ENCODE data around the gene ATG9B. TPM values are rescaled to one million over a fixed set of nuclear protein-coding genes. Genes with fewer than 3 reads are reported as not detected.
A peak's percentile ranks its signal among the peaks of the same experiment; 100 is the strongest.

Gene ATG9B
- total and polyA plus RNA-seq, 4 donors = 0.78 to 2.8 (median 1.5) TPM

DNA sequence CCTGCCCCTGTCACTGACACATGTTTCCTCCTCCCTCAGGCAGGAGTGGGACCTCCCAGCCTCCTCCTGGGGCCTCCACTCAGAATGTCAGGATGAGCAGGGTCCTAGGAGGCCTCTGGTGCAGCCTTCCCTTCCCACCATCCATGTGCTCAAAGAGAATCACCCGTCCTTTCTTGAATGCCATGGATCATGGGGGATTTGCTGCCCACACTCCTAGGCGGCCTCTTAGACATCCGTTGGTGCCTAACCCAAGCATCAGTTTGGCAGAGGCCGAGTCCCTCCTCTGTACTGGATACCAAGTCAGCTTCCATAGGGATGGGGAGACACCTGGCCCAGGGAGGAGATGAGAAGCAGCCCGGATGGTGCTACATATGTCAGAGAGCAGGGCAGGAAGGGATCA lies 26.5 kb downstream of the ATG9B start:
- H3K27ac ChIP-seq (ENCODE audit: low read depth in 1 of 2, low read length in 1 of 2) = no peak overlapping the region
- ATAC-seq (ENCODE audit: insufficient read depth, low FRiP score) (no peak), DNase-seq (no peak)
- WGBS, 2 donors = 90 to 93% methylated on average over 5 of the region's 5 CpGs
- peaks cover 0 to 6% (median 0%) of the 10 kb centered on the region in 4 donors for H3K36me3 ChIP-seq (ENCODE audit: control insufficient read depth in 4 of 4, insufficient read depth in 4 of 4, low read length in 4 of 4)
- H3K4me3 ChIP-seq = no peak overlapping the region
- H3K9me3 ChIP-seq (ENCODE audit: control insufficient read depth in 4 of 4, insufficient read depth in 3 of 4, low read length in 3 of 4) = no peaks in the 10 kb centered on the region
- H3K4me1 ChIP-seq (ENCODE audit: control insufficient read depth in 5 of 5, insufficient read depth in 5 of 5, low read length in 5 of 5) = peaks cover 0 to 33% (median 9%) of the 10 kb centered on the region in 5 donors
- H3K27me3 ChIP-seq (ENCODE audit: control insufficient read depth in 3 of 3, insufficient read depth in 3 of 3, low read length in 2 of 3) = no peaks in the 10 kb centered on the region
- no peak overlapping the region for H3K9ac ChIP-seq (ENCODE audit: insufficient read depth in 1 of 2, low read length in 2 of 2)
- TF ChIP-seq, protein P1, sequence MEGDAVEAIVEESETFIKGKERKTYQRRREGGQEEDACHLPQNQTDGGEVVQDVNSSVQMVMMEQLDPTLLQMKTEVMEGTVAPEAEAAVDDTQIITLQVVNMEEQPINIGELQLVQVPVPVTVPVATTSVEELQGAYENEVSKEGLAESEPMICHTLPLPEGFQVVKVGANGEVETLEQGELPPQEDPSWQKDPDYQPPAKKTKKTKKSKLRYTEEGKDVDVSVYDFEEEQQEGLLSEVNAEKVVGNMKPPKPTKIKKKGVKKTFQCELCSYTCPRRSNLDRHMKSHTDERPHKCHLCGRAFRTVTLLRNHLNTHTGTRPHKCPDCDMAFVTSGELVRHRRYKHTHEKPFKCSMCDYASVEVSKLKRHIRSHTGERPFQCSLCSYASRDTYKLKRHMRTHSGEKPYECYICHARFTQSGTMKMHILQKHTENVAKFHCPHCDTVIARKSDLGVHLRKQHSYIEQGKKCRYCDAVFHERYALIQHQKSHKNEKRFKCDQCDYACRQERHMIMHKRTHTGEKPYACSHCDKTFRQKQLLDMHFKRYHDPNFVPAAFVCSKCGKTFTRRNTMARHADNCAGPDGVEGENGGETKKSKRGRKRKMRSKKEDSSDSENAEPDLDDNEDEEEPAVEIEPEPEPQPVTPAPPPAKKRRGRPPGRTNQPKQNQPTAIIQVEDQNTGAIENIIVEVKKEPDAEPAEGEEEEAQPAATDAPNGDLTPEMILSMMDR (IDR thresholded peaks at IDR 0.05; ENCODE audit: control extremely low read depth, extremely low read depth) = no peak

DNA sequence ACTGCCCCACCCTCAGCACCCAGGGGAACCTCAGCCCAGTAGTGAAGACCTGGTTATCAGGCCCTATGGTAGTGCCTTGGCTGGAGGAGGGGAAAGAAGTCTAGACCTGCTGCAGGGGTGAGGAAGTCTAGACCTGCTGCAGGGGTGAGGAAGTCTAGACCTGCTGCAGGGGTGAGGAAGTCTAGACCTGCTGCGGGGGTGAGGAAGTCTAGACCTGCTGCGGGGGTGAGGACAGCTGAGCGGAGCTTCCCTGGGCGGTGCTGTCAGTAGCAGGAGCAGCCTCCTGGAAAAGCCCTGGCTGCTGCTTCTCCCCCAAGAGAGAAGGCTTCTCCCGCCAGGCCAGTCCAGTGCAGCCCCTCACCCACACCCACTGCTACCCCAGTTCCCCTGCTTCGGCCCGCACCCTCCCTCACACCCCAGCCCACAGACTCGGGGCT lies 27.2 kb downstream of the ATG9B start:
- no peak for ATAC-seq (ENCODE audit: insufficient read depth, low FRiP score)
- 76 to 79% methylated on average over 5 to 8 of the region's 8 CpGs for WGBS, 2 donors
- no peaks in the 10 kb centered on the region for H3K27me3 ChIP-seq (ENCODE audit: control insufficient read depth in 3 of 3, insufficient read depth in 3 of 3, low read length in 2 of 3)
- H3K36me3 ChIP-seq (ENCODE audit: control insufficient read depth in 4 of 4, insufficient read depth in 4 of 4, low read length in 4 of 4) = peaks cover 0 to 6% (median 0%) of the 10 kb centered on the region in 4 donors
- no peak for DNase-seq
- no peak overlapping the region for H3K27ac ChIP-seq (ENCODE audit: low read depth in 1 of 2, low read length in 1 of 2)
- H3K9me3 ChIP-seq (ENCODE audit: control insufficient read depth in 4 of 4, insufficient read depth in 3 of 4, low read length in 3 of 4) = no peaks in the 10 kb centered on the region
- H3K9ac ChIP-seq (ENCODE audit: insufficient read depth in 1 of 2, low read length in 2 of 2) = no peak overlapping the region
- H3K4me1 ChIP-seq (ENCODE audit: control insufficient read depth in 5 of 5, insufficient read depth in 5 of 5, low read length in 5 of 5) = peaks cover 0 to 33% (median 10%) of the 10 kb centered on the region in 5 donors
- TF ChIP-seq, protein P1 (IDR thresholded peaks at IDR 0.05; ENCODE audit: control extremely low read depth, extremely low read depth) = no peak
- H3K4me3 ChIP-seq = no peak overlapping the region

DNA sequence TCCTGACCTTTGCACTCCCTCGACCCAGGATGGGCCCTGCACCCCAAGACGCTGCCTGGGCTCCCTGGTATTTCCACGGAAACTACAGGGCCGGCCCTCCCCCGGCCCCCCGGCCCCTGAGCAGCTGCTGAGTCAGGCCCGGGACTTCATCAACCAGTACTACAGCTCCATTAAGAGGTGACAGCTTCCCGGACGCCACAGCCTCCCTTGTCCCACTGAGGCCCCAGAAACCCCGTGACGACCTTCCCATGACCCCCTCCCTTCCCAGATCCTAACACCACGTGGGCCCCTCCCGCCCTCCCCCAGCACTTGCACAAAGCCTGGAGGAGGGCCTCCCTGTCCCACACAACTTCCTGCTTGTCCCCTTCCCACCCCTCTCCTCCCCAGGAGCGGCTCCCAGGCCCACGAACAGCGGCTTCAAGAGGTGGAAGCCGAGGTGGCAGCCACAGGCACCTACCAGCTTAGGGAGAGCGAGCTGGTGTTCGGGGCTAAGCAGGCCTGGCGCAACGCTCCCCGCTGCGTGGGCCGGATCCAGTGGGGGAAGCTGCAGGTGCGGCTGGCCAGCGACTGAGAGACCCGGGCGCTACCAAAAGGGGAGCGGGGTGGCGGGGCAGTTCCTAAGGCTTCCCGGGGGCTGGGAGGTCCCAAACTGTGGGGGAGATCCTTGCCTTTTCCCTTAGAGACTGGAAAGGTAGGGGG lies 27.8 kb downstream of the ATG9B start:
- 20 to 35% methylated on average over 31 of the region's 31 CpGs for WGBS, 2 donors
- TF ChIP-seq, protein P1 (IDR thresholded peaks at IDR 0.05; ENCODE audit: control extremely low read depth, extremely low read depth) = no peak
- peaks cover 0 to under 1% (median 0%) of the 10 kb centered on the region in 4 donors for H3K9me3 ChIP-seq (ENCODE audit: control insufficient read depth in 4 of 4, insufficient read depth in 3 of 4, low read length in 3 of 4)
- DNase-seq = peak; percentile 65 to 81 (median 76)
- H3K4me3 ChIP-seq = no peak overlapping the region
- H3K4me1 ChIP-seq (ENCODE audit: control insufficient read depth in 5 of 5, insufficient read depth in 5 of 5, low read length in 5 of 5) = peaks cover 0 to 33% (median 10%) of the 10 kb centered on the region in 5 donors
- ATAC-seq (ENCODE audit: insufficient read depth, low FRiP score) = no peak
- H3K9ac ChIP-seq (ENCODE audit: insufficient read depth in 1 of 2, low read length in 2 of 2) = no peak overlapping the region
- H3K27me3 ChIP-seq (ENCODE audit: control insufficient read depth in 3 of 3, insufficient read depth in 3 of 3, low read length in 2 of 3) = no peaks in the 10 kb centered on the region
- peaks cover 0 to 3% (median 0%) of the 10 kb centered on the region in 4 donors for H3K36me3 ChIP-seq (ENCODE audit: control insufficient read depth in 4 of 4, insufficient read depth in 4 of 4, low read length in 4 of 4)
- no peak overlapping the region for H3K27ac ChIP-seq (ENCODE audit: low read depth in 1 of 2, low read length in 1 of 2)
